PC-9 (cell line): ENCODE data around the gene UBE2C.

Experiments
- EZH2 ChIP-seq: fragments of 200-600 bp; sonication (generic); IDR thresholded peaks from 2 replicates; pipeline ENCODE4 v1.8.0; 2017; ENCODE audit warnings: antibody characterized with exemption, low read depth
- TF ChIP-seq, protein P1 (sequence below): fragments of 200-600 bp; sonication (generic); conservative IDR thresholded peaks from 2 replicates; pipeline ENCODE4 v1.6.1; 2017; ENCODE audit warnings: mixed run types, antibody characterized with exemption, mild to moderate bottlenecking, moderate library complexity

DNA sequence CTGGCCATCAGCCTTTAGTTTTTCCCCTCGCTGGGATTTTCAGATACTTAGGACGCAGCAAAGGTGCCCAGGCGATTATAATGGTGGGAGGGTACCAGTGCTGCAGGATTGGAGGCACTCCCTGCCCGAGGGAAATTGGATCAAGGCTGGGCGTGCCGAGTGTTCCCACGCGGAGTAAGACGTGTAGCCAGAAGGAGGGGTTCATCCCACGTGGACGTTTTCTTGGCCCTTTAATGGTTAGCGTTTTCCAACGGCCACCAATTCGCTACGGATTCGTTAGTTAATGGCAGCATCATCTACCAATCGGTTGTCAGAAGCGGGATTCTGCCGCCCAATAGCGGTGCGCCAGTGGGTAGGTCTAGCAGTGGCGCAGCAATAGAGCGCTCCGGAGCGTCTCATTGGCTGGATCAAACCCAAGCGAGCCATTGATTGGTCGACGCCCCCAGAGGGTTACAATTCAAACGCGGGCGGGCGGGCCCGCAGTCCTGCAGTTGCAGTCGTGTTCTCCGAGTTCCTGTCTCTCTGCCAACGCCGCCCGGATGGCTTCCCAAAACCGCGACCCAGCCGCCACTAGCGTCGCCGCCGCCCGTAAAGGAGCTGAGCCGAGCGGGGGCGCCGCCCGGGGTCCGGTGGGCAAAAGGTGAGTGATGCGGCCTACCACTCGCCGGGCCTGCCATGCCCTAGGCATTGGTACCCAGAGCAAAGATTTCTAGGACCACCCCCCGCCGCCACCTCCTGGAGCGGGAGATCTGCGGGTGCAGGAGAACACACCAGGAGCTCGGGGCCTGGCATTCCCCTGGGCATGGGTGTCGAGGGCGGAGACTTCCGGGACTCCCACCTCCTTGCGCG is at the start of gene UBE2C:
- TF ChIP-seq, protein P1, sequence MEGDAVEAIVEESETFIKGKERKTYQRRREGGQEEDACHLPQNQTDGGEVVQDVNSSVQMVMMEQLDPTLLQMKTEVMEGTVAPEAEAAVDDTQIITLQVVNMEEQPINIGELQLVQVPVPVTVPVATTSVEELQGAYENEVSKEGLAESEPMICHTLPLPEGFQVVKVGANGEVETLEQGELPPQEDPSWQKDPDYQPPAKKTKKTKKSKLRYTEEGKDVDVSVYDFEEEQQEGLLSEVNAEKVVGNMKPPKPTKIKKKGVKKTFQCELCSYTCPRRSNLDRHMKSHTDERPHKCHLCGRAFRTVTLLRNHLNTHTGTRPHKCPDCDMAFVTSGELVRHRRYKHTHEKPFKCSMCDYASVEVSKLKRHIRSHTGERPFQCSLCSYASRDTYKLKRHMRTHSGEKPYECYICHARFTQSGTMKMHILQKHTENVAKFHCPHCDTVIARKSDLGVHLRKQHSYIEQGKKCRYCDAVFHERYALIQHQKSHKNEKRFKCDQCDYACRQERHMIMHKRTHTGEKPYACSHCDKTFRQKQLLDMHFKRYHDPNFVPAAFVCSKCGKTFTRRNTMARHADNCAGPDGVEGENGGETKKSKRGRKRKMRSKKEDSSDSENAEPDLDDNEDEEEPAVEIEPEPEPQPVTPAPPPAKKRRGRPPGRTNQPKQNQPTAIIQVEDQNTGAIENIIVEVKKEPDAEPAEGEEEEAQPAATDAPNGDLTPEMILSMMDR = no peak
- no peak for TF ChIP-seq EZH2
